Activated CD4-positive, alpha-beta T cell treated with anti-CD3 and anti-CD28 coated beads for 4 hours (primary cell): ENCODE measurements around the gene RASGRP4.

Experiments
- DNase-seq, 2 donors: peaks; one replicate each; pipeline ENCODE4 v3.0.0-alpha.2; 2020

RASGRP4 gene

GRCh38 chr19:38444026-38444425 is 18.0 kb upstream of the RASGRP4 start:
- no peak for DNase-seq

GRCh38 chr19:38443458-38443999 is 17.5 kb upstream of the RASGRP4 start:
- no peak for DNase-seq

DNA sequence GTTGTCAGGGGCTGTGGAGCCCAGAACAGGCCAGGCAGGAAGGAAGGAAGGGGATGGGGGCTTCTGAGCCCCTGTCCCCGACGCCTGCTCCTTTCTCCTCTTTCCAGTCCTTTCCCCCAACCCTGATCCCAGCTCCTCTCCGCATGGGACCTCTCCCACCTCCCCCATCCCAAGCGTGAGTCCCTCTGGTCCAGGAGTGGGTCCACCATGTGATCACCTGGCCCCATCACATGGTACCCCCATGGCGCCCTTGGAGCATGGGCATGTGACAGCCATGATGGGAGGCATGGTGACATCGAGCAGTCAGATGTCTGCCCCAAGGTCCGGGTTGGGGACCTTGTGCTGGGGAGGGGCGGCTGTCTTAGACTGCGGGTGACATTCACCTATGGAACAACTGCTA is 16.7 kb upstream of the RASGRP4 start:
- no peak for DNase-seq

- DNase-seq: no peak
Measured at GRCh38 chr19:38441657-38442348, 15.8 kb upstream of the RASGRP4 start.

DNA sequence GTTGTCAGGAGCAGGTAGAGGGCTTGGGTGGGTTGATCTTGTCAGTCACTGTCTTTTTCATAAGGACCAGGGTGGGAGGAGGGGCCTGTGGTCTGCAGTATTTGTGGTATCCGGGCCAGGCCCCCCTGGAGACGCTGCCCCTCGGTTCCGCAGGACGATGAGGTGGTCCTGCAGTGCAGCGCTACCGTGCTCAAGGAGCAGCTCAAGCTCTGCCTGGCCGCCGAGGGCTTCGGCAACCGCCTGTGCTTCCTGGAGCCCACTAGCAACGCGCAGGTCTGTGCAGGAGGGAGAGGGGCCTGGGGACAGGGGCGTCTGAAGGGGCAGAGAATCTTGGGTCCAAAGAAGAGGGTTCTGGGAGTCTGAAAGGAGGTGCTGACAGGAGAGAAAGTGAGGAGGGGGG is 14.6 kb upstream of the RASGRP4 start:
- DNase-seq: no peak

DNA sequence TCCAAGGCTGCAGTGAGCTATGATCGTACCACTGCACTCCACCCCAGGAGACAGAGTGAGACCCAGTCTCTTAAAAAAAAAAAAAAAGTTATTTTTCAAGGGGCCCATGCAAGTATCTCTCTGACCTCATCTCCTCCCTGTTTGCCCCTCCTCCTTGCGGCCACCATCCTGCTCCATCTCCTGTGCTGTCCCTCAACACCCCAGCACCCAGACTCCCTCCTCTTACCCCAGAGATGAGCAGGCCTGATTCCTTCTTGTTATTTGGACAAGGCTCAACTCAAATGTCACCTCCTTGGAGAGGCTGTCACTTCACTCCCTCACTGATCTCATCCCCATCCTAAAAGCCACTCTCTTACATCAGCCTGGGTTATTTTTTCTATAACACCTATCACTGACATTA is 11.9 kb upstream of the RASGRP4 start:
- no peak for DNase-seq

- no peak for DNase-seq
Measured at GRCh38 chr19:38437295-38437694, 11.3 kb upstream of the RASGRP4 start.

DNA sequence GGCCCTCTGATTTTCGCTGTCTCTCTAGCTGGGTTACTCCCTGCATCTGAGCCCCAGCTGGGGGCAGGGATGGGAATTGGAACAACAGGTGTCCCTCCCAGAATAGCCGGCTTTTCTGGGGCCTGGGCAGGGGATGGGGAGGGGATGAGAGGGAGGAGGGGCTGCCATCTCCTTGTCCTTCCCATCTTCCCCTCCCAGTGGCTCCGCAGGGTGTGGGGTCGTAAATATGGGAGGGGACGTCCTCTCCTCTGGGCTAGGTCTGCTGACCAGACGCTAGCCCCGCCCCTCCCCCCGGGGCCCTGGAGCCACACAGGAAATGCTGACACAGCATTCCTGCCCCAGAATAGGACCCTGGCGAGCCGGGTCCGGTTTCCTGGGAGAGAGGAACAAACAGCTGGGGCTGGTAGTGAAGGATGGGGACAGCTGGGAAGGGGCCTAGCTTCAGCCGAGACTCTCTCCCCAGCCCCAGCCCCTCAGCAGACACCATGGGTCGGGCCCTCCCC is 8.6 kb upstream of the RASGRP4 start:
- no peak for DNase-seq

DNA sequence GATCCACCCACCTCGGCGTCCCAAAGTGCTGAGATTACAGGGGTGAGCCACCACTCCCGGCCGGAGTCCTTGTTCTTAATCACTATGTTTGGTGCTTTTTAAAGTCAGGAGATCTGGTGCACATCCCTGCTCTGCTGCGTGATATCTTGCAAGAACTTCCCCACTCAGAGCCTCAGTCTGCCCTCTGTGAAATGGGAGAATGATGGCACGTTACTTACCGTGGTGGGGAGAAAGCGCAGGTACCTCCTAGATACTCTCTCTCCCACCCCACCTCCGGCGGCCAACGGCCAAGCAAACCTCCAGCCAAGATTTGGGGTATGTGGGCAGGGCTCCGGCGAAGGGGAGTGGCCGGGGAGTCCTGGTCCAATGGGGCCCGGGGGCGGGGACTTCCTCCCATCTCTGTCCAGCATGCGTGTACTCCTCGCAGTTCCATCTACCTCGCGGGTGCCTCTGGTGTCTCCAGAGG is 7.3 kb upstream of the RASGRP4 start, which contains the start of gene RYR1:
RYR1 (plus strand) TSS at position 424 of the 466 bp plus-strand sequence. CDS start 139 bp downstream, outside the sequence.
- peak; percentile 25 to 34 for DNase-seq

GRCh38 chr19:38430931-38431330 is 4.9 kb upstream of the RASGRP4 start:
- DNase-seq: no peak

- no peak for DNase-seq
Measured at GRCh38 chr19:38429811-38430156, 3.8 kb upstream of the RASGRP4 start.

DNA sequence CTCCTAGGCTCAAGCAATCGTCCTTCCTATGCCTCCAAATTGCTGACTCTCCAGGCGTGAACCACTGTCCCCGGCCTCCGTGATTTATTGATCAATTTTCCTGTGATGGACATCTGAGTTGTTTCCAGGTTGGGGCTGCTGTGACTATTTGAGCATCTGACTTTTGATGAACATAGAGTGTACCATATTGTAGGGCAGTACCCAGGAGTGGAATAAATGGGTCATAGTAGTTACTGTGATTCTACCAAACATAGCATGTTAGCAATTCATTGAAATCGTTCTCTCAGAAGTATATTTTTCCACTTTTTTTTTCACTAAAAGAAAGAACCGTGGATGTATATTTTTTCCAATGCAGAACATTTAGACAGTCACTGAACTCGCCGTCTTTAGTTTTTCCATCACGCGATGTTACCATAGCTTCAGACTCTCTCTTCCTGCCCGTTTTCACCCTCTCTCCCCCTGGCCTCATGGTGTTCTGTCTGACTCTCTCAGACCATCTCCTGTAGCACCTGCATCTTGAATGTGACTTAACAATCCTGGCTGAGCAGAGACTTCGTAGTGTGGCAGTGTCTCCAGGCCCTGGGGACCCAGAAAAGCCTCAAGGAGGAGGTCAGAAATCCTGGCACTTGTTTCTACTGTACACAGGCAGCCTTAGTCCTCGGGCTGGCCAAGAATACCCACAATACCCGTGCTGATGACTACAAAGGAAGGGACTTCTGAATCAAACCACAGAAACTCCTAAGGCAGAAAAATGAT is 3.2 kb upstream of the RASGRP4 start:
- peak; percentile 29 to 38 for DNase-seq

GRCh38 chr19:38427035-38427677 is 1.1 kb upstream of the RASGRP4 start:
- DNase-seq: peak in 1 of 2 donors; percentile 24

DNA sequence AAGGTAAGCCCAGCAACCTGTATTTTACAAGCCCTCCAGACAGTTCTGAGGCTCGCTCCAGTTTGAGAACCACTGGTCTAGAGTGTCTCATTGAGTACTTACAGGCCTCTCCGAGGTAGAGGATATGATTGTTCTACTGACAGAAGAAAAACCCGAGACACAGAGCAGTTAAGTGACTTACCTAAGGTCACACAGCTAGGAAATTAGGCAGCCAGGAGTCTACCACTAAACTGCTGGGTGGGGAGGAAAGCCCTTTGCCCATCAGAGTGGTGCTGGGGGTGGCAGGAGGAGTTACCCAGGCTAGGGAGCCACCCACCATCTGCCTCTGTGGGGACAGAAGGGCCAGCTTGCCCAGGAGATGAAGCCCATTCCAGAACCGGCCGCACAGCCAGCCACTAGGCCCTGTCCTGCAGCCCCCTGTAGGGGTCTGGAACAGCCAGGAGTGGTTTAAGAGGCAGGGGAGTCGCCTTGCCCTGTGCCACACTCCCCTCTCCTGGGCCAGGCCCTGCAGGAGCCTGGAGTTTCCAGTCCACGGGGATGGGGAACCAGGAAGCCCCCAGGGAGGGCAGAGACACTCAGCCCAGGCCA is 703 bp downstream of the RASGRP4 start:
- no peak for DNase-seq

GRCh38 chr19:38424272-38424671 is 1.7 kb downstream of the RASGRP4 start:
- no peak for DNase-seq

DNA sequence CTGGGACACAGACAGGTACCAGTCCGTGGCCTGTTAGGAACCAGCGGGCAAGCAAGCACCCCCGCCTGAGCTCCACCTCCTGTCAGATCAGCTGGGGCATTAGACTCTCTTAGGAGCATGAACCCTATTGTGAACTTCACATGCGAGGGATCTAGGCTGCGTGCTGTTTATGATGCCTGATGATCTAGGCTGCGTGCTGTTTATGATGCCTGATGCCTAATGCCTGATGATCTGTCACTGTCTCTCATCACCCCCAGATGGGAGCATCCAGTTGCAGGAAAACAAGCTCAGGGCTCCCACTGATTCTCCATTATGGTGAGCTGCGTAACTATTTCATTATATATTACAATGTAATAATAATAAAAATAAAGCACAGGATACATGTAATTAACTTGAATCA is 3.6 kb downstream of the RASGRP4 start:
- no peak for DNase-seq

DNA sequence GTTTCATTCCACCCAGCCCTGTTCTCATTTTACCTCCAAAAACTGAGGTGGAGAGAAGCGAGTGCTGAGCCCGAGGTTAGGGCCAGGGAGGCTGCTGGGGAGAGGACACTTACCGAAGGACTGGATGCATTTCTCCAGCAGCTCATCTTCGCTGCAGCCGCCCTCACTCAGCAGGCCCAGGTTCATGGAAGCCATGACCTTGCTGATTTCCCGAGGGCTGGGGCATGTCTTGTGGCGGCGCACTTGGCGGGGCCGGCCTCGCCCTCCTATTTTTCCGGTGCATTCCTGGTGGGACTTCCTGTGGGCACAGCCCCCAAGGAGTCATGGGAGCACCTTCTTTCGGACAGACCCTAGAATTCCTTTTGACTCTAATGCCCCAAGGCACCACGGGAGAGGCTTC is 4.2 kb downstream of the RASGRP4 start:
- no peak for DNase-seq

DNA sequence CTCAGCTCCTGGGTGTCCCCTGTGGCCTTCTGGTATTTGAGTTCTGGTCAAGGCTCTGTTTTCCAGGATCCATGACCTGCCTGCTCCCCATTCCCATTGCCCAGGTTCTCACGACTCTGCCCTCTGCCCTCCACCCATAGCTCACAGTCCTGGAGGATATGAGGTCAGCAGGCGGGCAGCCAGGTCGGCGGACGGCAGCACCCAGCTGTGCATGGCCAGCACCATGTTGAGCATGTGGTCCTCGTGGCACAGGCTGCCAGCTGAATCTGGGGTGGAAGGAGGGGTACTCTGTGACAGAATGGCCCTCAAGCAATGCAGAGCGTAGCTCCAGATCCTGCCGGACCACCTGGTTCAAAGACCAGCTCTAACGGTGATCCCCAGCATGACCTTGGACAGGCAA is 5.1 kb downstream of the RASGRP4 start:
- no peak for DNase-seq

- DNase-seq: peak; percentile 39 to 55
Measured at GRCh38 chr19:38417544-38418506, 8.2 kb downstream of the RASGRP4 start.

- DNase-seq: no peak
Measured at GRCh38 chr19:38417146-38417543, 8.9 kb downstream of the RASGRP4 start.

GRCh38 chr19:38413416-38413815 is 12.6 kb downstream of the RASGRP4 start:
- DNase-seq: no peak

DNA sequence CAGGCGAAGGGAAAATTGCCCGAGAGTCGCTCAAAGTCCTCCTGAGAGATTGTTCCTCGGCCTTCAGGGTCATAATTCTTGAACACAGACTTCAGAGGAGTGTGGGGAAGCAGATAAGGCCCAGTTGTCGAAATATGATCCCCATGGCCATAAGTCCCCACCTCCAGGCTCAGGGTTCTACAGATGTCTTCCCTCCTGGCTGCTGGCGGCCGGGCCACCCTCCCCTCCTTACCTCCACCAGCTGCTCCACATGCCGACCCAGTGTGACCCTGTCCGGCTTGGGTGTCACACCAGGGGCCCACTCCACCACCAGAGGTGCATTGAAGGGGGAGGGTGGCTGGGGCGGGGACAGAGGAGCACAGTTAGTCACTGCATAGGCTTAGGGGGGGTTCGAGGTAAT is 13.1 kb downstream of the RASGRP4 start:
- DNase-seq: no peak
